MM.1S (cell line): ENCODE results near the gene DDX51.

ENCODE experiments used
- EZH2 ChIP-seq: fragments of 300-600 bp; sonication (generic); optimal IDR thresholded peaks from 2 replicates; pipeline ENCODE3; 2017; ENCODE audit warnings: low read depth, mild to moderate bottlenecking, antibody characterized with exemption, low read length, mixed read lengths
- TF ChIP-seq, protein P1 (sequence below): fragments of 300-600 bp; sonication (generic); IDR thresholded peaks from 2 replicates; pipeline ENCODE4 v1.5.1; 2016; ENCODE audit warnings: antibody characterized with exemption, low read length, mixed read lengths

DNA sequence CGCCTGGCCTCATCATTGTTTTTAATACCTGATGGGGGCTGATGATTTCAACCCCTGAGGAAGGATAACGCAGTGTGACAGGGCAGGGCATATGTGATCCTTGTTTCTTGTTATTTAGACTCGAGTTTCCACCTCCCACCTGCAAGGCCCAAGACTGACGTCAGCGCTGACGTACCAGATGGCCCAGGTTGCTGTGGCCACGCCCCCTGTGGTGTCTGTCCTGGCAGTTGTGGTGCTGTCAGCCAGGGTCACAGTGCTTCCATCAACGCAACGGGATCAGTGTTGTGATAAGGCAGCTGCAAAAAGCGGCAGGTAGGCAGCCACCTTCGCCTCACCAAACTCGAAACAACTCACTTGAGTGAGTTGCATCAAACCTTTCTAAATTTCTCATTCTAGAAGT is 18.4 kb downstream of the DDX51 start:
- TF ChIP-seq, protein P1, sequence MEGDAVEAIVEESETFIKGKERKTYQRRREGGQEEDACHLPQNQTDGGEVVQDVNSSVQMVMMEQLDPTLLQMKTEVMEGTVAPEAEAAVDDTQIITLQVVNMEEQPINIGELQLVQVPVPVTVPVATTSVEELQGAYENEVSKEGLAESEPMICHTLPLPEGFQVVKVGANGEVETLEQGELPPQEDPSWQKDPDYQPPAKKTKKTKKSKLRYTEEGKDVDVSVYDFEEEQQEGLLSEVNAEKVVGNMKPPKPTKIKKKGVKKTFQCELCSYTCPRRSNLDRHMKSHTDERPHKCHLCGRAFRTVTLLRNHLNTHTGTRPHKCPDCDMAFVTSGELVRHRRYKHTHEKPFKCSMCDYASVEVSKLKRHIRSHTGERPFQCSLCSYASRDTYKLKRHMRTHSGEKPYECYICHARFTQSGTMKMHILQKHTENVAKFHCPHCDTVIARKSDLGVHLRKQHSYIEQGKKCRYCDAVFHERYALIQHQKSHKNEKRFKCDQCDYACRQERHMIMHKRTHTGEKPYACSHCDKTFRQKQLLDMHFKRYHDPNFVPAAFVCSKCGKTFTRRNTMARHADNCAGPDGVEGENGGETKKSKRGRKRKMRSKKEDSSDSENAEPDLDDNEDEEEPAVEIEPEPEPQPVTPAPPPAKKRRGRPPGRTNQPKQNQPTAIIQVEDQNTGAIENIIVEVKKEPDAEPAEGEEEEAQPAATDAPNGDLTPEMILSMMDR, result no peak
- no peak for TF ChIP-seq EZH2
